ENCODE measurements around the gene ST3GAL2. TPM values are rescaled to one million over a fixed set of nuclear protein-coding genes. Genes with fewer than 3 reads are reported as not detected.

The ST3GAL2 gene
- total RNA-seq, 1 donor from 2014 or later: 37.2 TPM

- Mint-ChIP-seq H3K27ac (no peak overlapping the region), H3K27me3 (no peaks in the 10 kb centered on the region), H3K4me1 (ENCODE audit: unreplicated experiment) (peaks cover 5% of the 10 kb centered on the region), H3K4me3 (no peak overlapping the region), H3K36me3 (peaks cover 4% of the 10 kb centered on the region), H3K9me3 (no peaks in the 10 kb centered on the region)
- no peak for TF ChIP-seq CTCF (conservative IDR thresholded peaks at IDR 0.05)
- no peak for DNase-seq (ENCODE audit: extremely low spot score, unreplicated experiment)
These were observed 41.5 kb upstream of the ST3GAL2 start for GRCh38 chr16:70480127-70481105.

- Mint-ChIP-seq H3K27ac (no peak overlapping the region), H3K36me3 (peaks cover 4% of the 10 kb centered on the region), H3K4me1 (ENCODE audit: unreplicated experiment) (peaks cover 5% of the 10 kb centered on the region), H3K9me3 (no peaks in the 10 kb centered on the region), H3K4me3 (no peak overlapping the region), H3K27me3 (no peaks in the 10 kb centered on the region)
- DNase-seq (ENCODE audit: extremely low spot score, unreplicated experiment): no peak
- no peak for TF ChIP-seq CTCF (conservative IDR thresholded peaks at IDR 0.05)
These were observed 40.0 kb upstream of the ST3GAL2 start for GRCh38 chr16:70478912-70479341.

GRCh38 chr16:70478169-70478568, 39.3 kb upstream of the ST3GAL2 start:
- H3K4me3 Mint-ChIP-seq: no peak overlapping the region
- H3K4me1 Mint-ChIP-seq (ENCODE audit: unreplicated experiment): peaks cover 5% of the 10 kb centered on the region
- H3K27ac Mint-ChIP-seq: no peak overlapping the region
- no peak for TF ChIP-seq CTCF (conservative IDR thresholded peaks at IDR 0.05)
- peaks cover 4% of the 10 kb centered on the region for H3K36me3 Mint-ChIP-seq
- no peaks in the 10 kb centered on the region for H3K9me3 Mint-ChIP-seq
- no peak for DNase-seq (ENCODE audit: extremely low spot score, unreplicated experiment)
- no peaks in the 10 kb centered on the region for H3K27me3 Mint-ChIP-seq

DNA sequence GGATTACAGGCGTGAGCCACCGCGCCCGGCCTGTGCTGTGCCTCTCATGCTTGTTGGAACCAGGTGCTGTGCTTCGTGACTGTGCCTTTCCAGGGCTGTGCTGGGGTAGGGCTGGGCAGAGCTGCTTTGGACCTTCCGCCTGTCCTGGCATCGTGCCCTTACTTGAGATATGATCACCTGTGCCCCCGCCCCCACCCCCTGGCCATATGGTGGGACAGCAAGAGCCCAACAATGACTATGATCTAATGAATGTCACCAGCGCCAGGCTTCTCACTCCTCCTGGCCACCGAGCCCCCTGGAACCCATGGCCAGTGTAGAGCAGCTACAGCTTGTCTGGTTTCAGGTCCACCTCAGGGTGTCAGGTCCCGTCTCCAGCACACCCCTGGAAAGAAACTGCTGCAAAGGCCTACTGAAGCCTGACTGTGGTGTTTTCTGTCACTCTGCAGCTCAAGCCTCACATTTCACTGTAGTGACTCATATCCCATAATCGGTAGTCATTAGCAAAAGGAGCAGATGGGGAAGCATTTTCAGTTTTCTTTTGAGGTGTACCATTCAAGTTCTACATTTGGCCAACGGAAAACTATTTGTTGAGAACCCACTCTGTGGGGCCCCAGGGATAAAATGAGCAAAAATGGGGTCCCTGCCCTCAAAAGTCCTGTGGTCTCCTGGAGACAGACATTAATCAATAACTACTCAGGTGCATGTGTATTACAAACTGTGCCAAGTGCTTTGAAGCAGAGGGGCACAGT, 37.5 kb upstream of the ST3GAL2 start:
- no peaks in the 10 kb centered on the region for H3K9me3 Mint-ChIP-seq
- H3K36me3 Mint-ChIP-seq: no peaks in the 10 kb centered on the region
- H3K4me3 Mint-ChIP-seq: no peak overlapping the region
- H3K27me3 Mint-ChIP-seq: no peaks in the 10 kb centered on the region
- H3K27ac Mint-ChIP-seq: no peak overlapping the region
- TF ChIP-seq CTCF (conservative IDR thresholded peaks at IDR 0.05): no peak
- no peak for DNase-seq (ENCODE audit: extremely low spot score, unreplicated experiment)
- H3K4me1 Mint-ChIP-seq (ENCODE audit: unreplicated experiment): peaks cover 5% of the 10 kb centered on the region

DNA sequence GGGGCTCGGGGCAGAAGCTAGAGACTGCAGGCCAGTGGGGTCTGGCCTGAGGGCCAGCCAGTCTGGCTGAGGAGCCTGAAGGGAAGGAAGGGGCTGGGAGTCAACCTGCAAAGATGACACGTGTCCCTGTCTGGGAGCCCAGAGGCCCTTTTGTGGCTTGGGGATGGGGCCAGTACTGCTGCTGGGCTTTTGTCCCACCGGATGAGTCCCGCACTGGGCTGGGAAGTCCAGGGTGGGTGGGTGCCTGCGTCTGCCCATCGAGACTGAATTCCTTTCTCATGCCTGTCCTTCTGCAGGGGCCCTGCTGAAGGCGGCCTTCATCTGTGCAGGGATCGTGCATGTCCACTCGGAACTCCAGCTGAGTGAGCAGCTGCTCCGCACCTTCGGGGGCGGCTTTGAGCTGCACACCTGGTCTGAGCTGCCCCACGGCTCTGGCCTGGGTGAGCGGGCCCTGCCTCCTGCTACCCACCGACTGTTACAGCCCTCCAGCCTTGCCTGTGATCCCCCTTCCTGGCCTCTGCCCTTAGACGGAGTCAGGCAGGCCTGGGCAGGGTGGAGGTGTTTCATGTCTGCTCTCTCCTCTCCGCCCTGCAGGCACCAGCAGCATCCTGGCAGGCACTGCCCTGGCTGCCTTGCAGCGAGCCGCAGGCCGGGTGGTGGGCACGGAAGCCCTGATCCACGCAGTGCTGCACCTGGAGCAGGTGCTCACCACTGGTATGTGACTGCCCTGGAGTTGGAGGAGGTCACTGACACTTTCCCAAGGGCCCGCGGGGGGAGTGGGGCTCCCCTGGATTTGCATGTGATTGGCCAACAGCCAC, 36.4 kb upstream of the ST3GAL2 start:
- Mint-ChIP-seq H3K4me1 (ENCODE audit: unreplicated experiment) (peaks cover 5% of the 10 kb centered on the region), H3K9me3 (no peaks in the 10 kb centered on the region), H3K4me3 (no peak overlapping the region), H3K36me3 (no peaks in the 10 kb centered on the region), H3K27ac (no peak overlapping the region), H3K27me3 (no peaks in the 10 kb centered on the region)
- no peak for DNase-seq (ENCODE audit: extremely low spot score, unreplicated experiment)
- TF ChIP-seq CTCF (conservative IDR thresholded peaks at IDR 0.05): no peak

All from type B pancreatic cell (in vitro differentiated cells).